Lung (tissue), 12 donors: Measurements from ENCODE around the gene POLR2C. TPM values are rescaled to one million over a fixed set of nuclear protein-coding genes. Genes with fewer than 3 reads are reported as not detected.
"Not testable (repeated sequence)": the region's sequence is repeated elsewhere in the genome, so short reads cannot be mapped to it uniquely, and the experiment has no call there.

Source experiments
- ATAC-seq: fragments of 200-7000 bp; cut with Tn5 transposase; one replicate; pipeline ENCODE4 v1.9.1; 2020; ENCODE audit warnings: moderate number of reproducible peaks; ENCODE audit not compliant: insufficient read depth, low FRiP score
- DNase-seq, 3 donors: peaks; one replicate each; pipeline ENCODE4 v3.0.0-alpha.2; 2013 to 2017
- H3K27ac ChIP-seq, 2 donors: one replicate each; pipeline ENCODE4 v1.5.1; 2013; ENCODE audit warnings: mild to moderate bottlenecking in 2 of 2, moderate library complexity in 2 of 2, control low read depth in 1 of 2, inconsistent platforms in 1 of 2, low read depth in 1 of 2, low read length in 1 of 2
- H3K27me3 ChIP-seq, 3 donors: one replicate each; pipeline ENCODE4 v1.5.1; 2013; ENCODE audit warnings: low read length in 2 of 3; ENCODE audit not compliant: control insufficient read depth in 3 of 3, insufficient read depth in 3 of 3
- H3K36me3 ChIP-seq, 4 donors: one replicate each; pipeline ENCODE4 v1.5.1; 2013; ENCODE audit warnings: low read length in 4 of 4, mild to moderate bottlenecking in 1 of 4, moderate library complexity in 1 of 4; ENCODE audit not compliant: control insufficient read depth in 4 of 4, insufficient read depth in 4 of 4
- H3K4me1 ChIP-seq, 5 donors: one replicate each; pipeline ENCODE4 v1.5.1; 2013; ENCODE audit warnings: low read length in 5 of 5, mild to moderate bottlenecking in 2 of 5, moderate library complexity in 1 of 5; ENCODE audit not compliant: control insufficient read depth in 5 of 5, insufficient read depth in 5 of 5
- H3K4me3 ChIP-seq: one replicate; pipeline ENCODE4 v1.5.1; 2013; ENCODE audit warnings: mild to moderate bottlenecking, control low read depth, moderate library complexity
- H3K9ac ChIP-seq, 2 donors: one replicate each; pipeline ENCODE4 v1.5.1; 2013; ENCODE audit warnings: low read length in 2 of 2, control low read depth in 1 of 2; ENCODE audit not compliant: insufficient read depth in 1 of 2
- H3K9me3 ChIP-seq, 4 donors: one replicate each; pipeline ENCODE4 v1.5.1; 2013; ENCODE audit warnings: low read length in 3 of 4, mild to moderate bottlenecking in 1 of 4, moderate library complexity in 1 of 4; ENCODE audit not compliant: control insufficient read depth in 4 of 4, insufficient read depth in 3 of 4
- CTCF ChIP-seq: IDR thresholded peaks from 2 replicates; pipeline ENCODE4 v1.5.1; 2012; ENCODE audit warnings: mild to moderate bottlenecking; ENCODE audit errors: control extremely low read depth, extremely low read depth
- WGBS, 2 donors: extraction: QIAGEN DNeasy Blood & Tissue Kit; methylation state at CpG; one replicate each; pipeline ENCODE4 v1.1.7; 2013; 5-methylcytosine and 5-hydroxymethylcytosine counted together
- polyA plus RNA-seq, 2 donors: library from polyadenylated mRNA; stranded (reverse); fragments of 200-250 nt; gene quantifications; one replicate each; pipeline ENCODE4 v1.2.1, GENCODE V29; 2013
- total RNA-seq, 2 donors: library from RNA; depleted of rRNA in 1 of 2; stranded (reverse); fragments of >200 nt in 1 of 2; gene quantifications; one replicate each; pipeline ENCODE4 v1.2.1, GENCODE V29; 2014 to 2021
- donor health status: control.
- donor health status: control.
- donor health status: Bipolar disorder and iron deficiency.
- donor health status: healthy.
- donor health status: DM: yes; HTN: yes; CAD: no.

POLR2C gene
- total and polyA plus RNA-seq, 4 donors, result 65.8 to 124 (median 82.5) TPM

GRCh38 chr16:57489229-57489628 lies 26.8 kb downstream of the POLR2C start:
- TF ChIP-seq CTCF, result no peak
- no peak overlapping the region for H3K27ac ChIP-seq
- no peak overlapping the region for H3K4me3 ChIP-seq
- H3K36me3 ChIP-seq, result no peaks in the 10 kb centered on the region
- ATAC-seq (no peak), DNase-seq (no peak)
- H3K4me1 ChIP-seq, result peaks cover 0 to 14% (median 5%) of the 10 kb centered on the region in 5 donors
- no peak overlapping the region for H3K9ac ChIP-seq
- WGBS, 2 donors, result 94% methylated on average over 5 of the region's 5 CpGs
- no peaks in the 10 kb centered on the region for H3K9me3 ChIP-seq
- no peaks in the 10 kb centered on the region for H3K27me3 ChIP-seq

GRCh38 chr16:57493767-57494166 lies 31.3 kb downstream of the POLR2C start:
- H3K27ac ChIP-seq, result no peak overlapping the region
- no peaks in the 10 kb centered on the region for H3K4me1 ChIP-seq
- H3K9me3 ChIP-seq, result no peaks in the 10 kb centered on the region
- 95 to 97% methylated on average over 4 of the region's 4 CpGs for WGBS, 2 donors
- DNase-seq, result no peak
- no peak overlapping the region for H3K9ac ChIP-seq
- no peak for TF ChIP-seq CTCF
- H3K36me3 ChIP-seq, result no peaks in the 10 kb centered on the region
- ATAC-seq, result no peak
- H3K27me3 ChIP-seq, result no peaks in the 10 kb centered on the region
- H3K4me3 ChIP-seq, result no peak overlapping the region

- no peak for TF ChIP-seq CTCF
- Histone ChIP-seq H3K36me3 (no peaks in the 10 kb centered on the region), H3K4me3 (no peak overlapping the region), H3K4me1 (peaks cover 0 to 12% (median 0%) of the 10 kb centered on the region in 5 donors), H3K27me3 (no peaks in the 10 kb centered on the region), H3K9ac (no peak overlapping the region), H3K9me3 (no peaks in the 10 kb centered on the region), H3K27ac (no peak overlapping the region)
- no peak for ATAC-seq
- 84 to 89% methylated on average over 13 of the region's 13 CpGs for WGBS, 2 donors
- DNase-seq, result no peak
Observed at GRCh38 chr16:57497121-57497520, 34.6 kb downstream of the POLR2C start.

- H3K27me3 ChIP-seq, result no peaks in the 10 kb centered on the region
- H3K4me3 ChIP-seq, result no peak overlapping the region
- no peak for TF ChIP-seq CTCF
- no peak overlapping the region for H3K9ac ChIP-seq
- ATAC-seq (no peak), DNase-seq (no peak)
- 93 to 96% methylated on average over 4 of the region's 4 CpGs for WGBS, 2 donors
- no peaks in the 10 kb centered on the region for H3K9me3 ChIP-seq
- no peak overlapping the region for H3K27ac ChIP-seq
- H3K36me3 ChIP-seq, result no peaks in the 10 kb centered on the region
- H3K4me1 ChIP-seq, result peaks cover 0 to 16% (median 0%) of the 10 kb centered on the region in 5 donors
Observed at GRCh38 chr16:57498031-57498430, 35.6 kb downstream of the POLR2C start.

- H3K36me3 ChIP-seq, ATAC-seq, H3K27ac ChIP-seq, H3K9ac ChIP-seq, DNase-seq, H3K27me3 ChIP-seq, H3K9me3 ChIP-seq, H3K4me3 ChIP-seq: not testable (repeated sequence)
- WGBS, 2 donors, result 94 to 95% methylated on average over 11 of the region's 11 CpGs
- peaks cover 0 to 27% (median 4%) of the 10 kb centered on the region in 5 donors for H3K4me1 ChIP-seq
Observed at GRCh38 chr16:57499941-57500340, 37.5 kb downstream of the POLR2C start.
